HepG2 (cell line): ENCODE data around the gene DCAKD. TPM values are rescaled to one million over a fixed set of nuclear protein-coding genes. Genes with fewer than 3 reads are reported as not detected.

Source experiments
- AFF4 ChIP-seq: sonication (generic); formaldehyde crosslinking; IDR thresholded peaks from 2 replicates; pipeline ENCODE4 v1.4.0; 2020; ENCODE audit warnings: missing genetic modification reagents
- HNF1A ChIP-seq, 2 experiments: sonication (generic) in 1 of 2; formaldehyde crosslinking in 1 of 2; IDR thresholded peaks; 2 replicates each; pipeline versions ENCODE4 v1.4.0 to v1.6.1; 2016 to 2020; ENCODE audit warnings: borderline replicate concordance in 1 of 2, low read depth in 1 of 2, mild to moderate bottlenecking in 1 of 2, missing genetic modification reagents in 1 of 2
- HNF4G ChIP-seq, 2 experiments: sonication (generic) in 1 of 2; formaldehyde crosslinking in 1 of 2; IDR thresholded peaks; 2 replicates each; pipeline versions ENCODE4 v1.4.0 to v1.6.1; 2011 to 2020; ENCODE audit warnings: borderline replicate concordance in 2 of 2, low read depth in 2 of 2, mild to moderate bottlenecking in 2 of 2, low read length in 1 of 2, missing genetic modification reagents in 1 of 2, moderate library complexity in 1 of 2
- KAT8 ChIP-seq: IDR thresholded peaks from 2 replicates; pipeline ENCODE4 v1.6.1; 2016; ENCODE audit warnings: missing genetic modification reagents, missing compliant biosample characterization
- KDM1A ChIP-seq: IDR thresholded peaks from 2 replicates; pipeline ENCODE4 v1.6.1; 2016; ENCODE audit warnings: missing compliant biosample characterization
- MED1 ChIP-seq: sonication (generic); formaldehyde crosslinking; IDR thresholded peaks from 2 replicates; pipeline ENCODE4 v1.4.0; 2020; ENCODE audit warnings: missing genetic modification reagents
- NCOA5 ChIP-seq: sonication (generic); formaldehyde crosslinking; IDR thresholded peaks from 2 replicates; pipeline ENCODE4 v1.4.0; 2020; ENCODE audit warnings: missing genetic modification reagents
- PHB2 ChIP-seq: fragments of 450-650 bp; IDR thresholded peaks from 2 replicates; pipeline ENCODE4 v1.6.1; 2018; ENCODE audit not compliant: partially characterized antibody
- PRDM10 ChIP-seq: sonication (generic); formaldehyde crosslinking; IDR thresholded peaks from 2 replicates; pipeline ENCODE4 v1.4.0; 2020; ENCODE audit warnings: low read depth, missing genetic modification reagents
- RCOR2 ChIP-seq: IDR thresholded peaks from 2 replicates; pipeline ENCODE4 v1.6.1; 2016; ENCODE audit warnings: missing biosample characterization, missing genetic modification reagents
- REPIN1 ChIP-seq: sonication (generic); formaldehyde crosslinking; IDR thresholded peaks from 2 replicates; pipeline ENCODE4 v1.8.0; 2022; ENCODE audit warnings: missing genetic modification reagents, low read depth, mild to moderate bottlenecking, borderline replicate concordance
- SIN3B ChIP-seq: fragments of 150-350 bp; IDR thresholded peaks from 2 replicates; pipeline ENCODE4 v1.6.1; 2014; ENCODE audit warnings: low read length
- SUZ12 ChIP-seq: fragments of 150-350 bp; IDR thresholded peaks from 2 replicates; pipeline ENCODE4 v1.6.1; 2014; ENCODE audit warnings: low read depth, low read length
- ZXDC ChIP-seq: sonication (generic); formaldehyde crosslinking; IDR thresholded peaks from 2 replicates; pipeline ENCODE4 v1.5.0; 2020; ENCODE audit warnings: mild to moderate bottlenecking, missing genetic modification reagents
- polyA plus RNA-seq, 8 experiments: library from polyadenylated mRNA; depleted of rRNA in 3 of 8; stranded (reverse) in 7 of 8; unstranded in 1 of 8; fragments of >200 nt; fragmentation: Illumina TruSeq in 4 of 8; extraction: Trizol in 4 of 8; gene quantifications; 2 replicates each; pipeline versions ENCODE4 v1.2.1 to v1.2.3, GENCODE V29; 2011 to 2016; ENCODE audit warnings: low read depth in 4 of 8, missing spikeins in 1 of 8, mixed read lengths in 1 of 8; ENCODE audit not compliant: insufficient read depth in 1 of 8
- total RNA-seq, 5 experiments: library from RNA; depleted of rRNA; stranded (reverse); fragments of >200 nt; fragmentation: Illumina TruSeq; extraction: Trizol; gene quantifications; 2 replicates each; pipeline ENCODE4 v1.2.3, GENCODE V29; 2016; ENCODE audit warnings: low read depth in 1 of 5

Gene DCAKD
- total and polyA plus RNA-seq, 2 of the 13 experiments (the other 11 are each of a cell fraction or from before 2014, with no cell fraction given): 25.9 to 29.2 TPM

GRCh38 chr17:45098869-45099616 lies 47.6 kb upstream of the DCAKD start (continued):
- TF ChIP-seq HNF1A (IDR thresholded peaks at IDR 0.05; ENCODE audit: low read depth) (no peak), HNF1A (CRISPR knock-in tag; IDR thresholded peaks at IDR 0.05; ENCODE audit: borderline replicate concordance) (no peak), PRDM10 (no peak), PHB2 (no peak), KDM1A (CRISPR knock-in tag) (no peak), AFF4 (CRISPR knock-in tag) (no peak), NCOA5 (no peak), MED1 (CRISPR knock-in tag) (no peak), ZXDC (CRISPR knock-in tag) (no peak), REPIN1 (CRISPR knock-in tag) (no peak), SIN3B (no peak), HNF4G (IDR thresholded peaks at IDR 0.05; ENCODE audit: borderline replicate concordance, low read depth, low read length) (no peak), HNF4G (CRISPR knock-in tag; IDR thresholded peaks at IDR 0.05; ENCODE audit: borderline replicate concordance, low read depth) (no peak), KAT8 (no peak), SUZ12 (no peak), RCOR2 (CRISPR knock-in tag) (no peak)
